GM19452 (cell line): ENCODE data around the gene SHB.

ENCODE experiments used
- ATAC-seq: cut with Tn5 transposase; IDR thresholded peaks from one replicate; pipeline ENCODE4 v1.9.1; 2021; ENCODE audit not compliant: unreplicated experiment

The SHB gene

GRCh38 chr9:38043931-38044623, 24.9 kb downstream of the SHB start:
- no peak for ATAC-seq

- ATAC-seq = no peak
Observed at GRCh38 chr9:38042626-38043357, 26.2 kb downstream of the SHB start.

GRCh38 chr9:38041564-38042243, 27.3 kb downstream of the SHB start:
- no peak for ATAC-seq

DNA sequence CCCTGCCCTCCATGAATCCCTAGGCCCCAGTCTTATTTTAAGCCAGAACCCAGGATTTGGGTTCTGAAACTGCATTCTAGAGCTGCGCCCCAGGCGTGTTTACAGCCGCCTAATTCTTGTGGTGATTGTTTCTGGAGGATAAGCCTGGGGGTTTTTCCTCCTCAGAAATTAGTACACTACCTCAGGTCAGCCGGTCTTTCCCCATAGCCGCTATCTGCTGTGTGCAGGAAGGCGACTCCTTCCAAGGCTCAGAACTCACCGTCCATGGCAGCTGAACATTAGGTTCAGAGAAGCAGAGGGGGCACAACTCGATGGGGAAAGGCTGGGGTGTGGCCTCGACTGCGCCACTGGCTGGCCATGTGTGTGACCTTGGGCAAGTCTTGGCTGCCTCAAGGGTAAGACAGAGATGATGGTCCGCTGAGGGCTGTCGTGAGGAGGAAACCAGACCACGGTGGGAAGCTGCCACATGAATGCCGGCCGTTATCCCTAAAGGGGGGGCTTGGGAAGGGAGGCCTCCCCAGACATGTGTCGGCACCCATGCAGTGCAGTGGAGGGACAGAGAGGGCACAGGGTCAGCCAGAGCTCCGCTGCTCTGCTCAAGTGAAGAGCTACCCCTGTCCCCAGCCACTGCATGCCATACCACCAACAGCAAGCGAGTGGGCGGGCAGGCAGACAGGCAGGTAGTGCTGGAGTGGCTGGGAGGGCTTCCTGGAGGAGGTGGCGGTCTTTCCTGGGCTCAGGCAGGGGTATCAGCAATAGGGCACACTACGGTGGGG, 28.9 kb downstream of the SHB start:
- no peak for ATAC-seq

GRCh38 chr9:38039090-38039906, 29.7 kb downstream of the SHB start:
- ATAC-seq = no peak

DNA sequence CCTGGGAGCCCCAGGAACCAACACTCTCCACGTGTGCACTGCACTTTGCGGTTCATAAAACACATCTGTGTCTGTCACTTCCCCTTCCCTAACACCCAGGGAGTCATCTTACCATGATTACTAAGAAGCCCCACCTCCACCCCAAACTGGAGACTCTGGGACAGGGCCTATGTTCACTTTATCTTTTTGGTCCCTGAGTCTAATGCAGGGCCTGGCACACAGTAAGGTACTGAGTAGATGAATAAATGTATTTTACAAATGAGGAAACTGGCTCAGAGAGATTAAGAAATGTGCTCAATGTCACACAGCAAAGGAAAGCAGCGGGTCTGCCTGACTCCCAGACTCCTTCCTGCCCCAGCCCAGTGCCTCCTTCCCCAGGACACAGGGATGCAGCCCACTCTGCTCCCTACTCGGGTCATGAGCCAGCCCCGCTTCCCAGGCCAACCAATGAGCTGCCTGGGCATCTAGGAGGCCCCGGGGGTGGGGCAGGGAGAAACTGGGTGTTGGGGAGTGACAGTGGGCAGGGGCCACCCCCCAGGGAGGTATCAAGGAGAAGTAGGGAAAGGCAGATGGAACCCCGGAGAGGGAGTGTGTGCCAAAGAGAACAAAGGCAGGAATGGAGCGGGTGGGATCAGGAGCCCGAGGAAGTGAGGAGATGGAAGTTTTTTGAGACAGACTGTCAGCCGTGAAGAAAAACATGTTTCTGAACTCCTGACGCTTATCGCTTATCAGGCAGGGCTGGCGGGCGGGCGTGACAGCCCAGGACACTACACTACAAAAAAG, 30.5 kb downstream of the SHB start:
- ATAC-seq = no peak

- no peak for ATAC-seq
Observed at GRCh38 chr9:38037981-38038306, 31.1 kb downstream of the SHB start.

DNA sequence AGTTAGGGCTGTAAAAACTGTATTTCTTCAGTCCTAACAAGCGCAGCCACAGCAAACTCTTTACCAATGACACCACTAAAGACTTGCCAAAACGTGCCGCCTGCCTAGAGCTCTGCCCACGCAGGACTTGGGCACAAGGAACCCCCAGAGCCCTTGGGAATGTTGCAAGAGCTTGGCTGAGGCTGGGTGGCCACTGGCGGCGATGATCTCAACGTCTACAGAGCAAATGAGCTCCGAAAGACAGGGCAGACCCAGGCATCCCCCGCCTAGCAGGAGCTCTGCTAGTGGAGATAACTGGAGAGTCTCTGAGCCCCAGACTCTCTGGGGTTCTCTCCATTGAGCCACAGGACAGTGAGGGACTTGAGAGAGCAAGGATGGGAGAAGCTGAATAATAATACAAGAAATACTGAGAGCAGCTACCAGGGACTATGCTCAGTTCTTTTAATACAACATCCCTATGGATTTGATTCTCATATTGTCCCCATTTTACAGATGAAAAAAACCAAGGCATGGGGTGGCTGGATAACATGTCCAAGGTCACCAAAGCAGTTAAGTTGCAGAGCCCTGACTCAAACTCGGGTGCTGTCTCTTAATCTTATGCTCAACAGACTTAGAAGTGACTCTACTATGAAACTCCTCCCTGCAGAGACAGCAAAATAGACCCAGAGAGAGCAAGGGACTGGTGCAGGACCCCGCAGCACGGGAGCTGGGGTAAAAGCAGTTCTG, 32.5 kb downstream of the SHB start:
- no peak for ATAC-seq

GRCh38 chr9:38035873-38036272, 33.2 kb downstream of the SHB start:
- no peak for ATAC-seq

GRCh38 chr9:38033941-38034340, 35.1 kb downstream of the SHB start:
- no peak for ATAC-seq

- no peak for ATAC-seq
Observed at GRCh38 chr9:38032266-38033110, 36.5 kb downstream of the SHB start.

- ATAC-seq = no peak
Observed at GRCh38 chr9:38031594-38031993, 37.4 kb downstream of the SHB start.

GRCh38 chr9:38030658-38031057, 38.4 kb downstream of the SHB start:
- ATAC-seq = no peak

- ATAC-seq = no peak
Observed at GRCh38 chr9:38029915-38030638, 39.0 kb downstream of the SHB start.

DNA sequence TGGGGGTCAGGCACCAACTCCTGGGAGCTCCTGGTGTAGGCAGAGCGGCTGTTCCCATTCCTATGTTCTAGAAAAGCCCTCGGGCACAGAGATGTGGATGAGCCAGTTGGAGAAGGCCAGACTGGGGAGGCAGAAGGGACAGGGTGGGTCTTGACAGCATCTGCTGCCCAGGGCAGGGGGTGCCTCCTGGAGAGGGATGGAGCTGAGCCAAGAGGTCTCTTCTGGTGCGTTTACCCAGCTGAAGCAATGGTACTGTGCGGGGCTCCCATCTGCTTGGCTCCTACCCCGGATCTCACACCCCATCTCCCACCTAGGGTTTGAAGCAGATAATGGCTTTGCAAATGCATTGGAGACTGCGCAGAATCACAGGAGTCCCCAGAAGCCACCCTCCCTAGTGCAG, 41.3 kb downstream of the SHB start:
- ATAC-seq = no peak

DNA sequence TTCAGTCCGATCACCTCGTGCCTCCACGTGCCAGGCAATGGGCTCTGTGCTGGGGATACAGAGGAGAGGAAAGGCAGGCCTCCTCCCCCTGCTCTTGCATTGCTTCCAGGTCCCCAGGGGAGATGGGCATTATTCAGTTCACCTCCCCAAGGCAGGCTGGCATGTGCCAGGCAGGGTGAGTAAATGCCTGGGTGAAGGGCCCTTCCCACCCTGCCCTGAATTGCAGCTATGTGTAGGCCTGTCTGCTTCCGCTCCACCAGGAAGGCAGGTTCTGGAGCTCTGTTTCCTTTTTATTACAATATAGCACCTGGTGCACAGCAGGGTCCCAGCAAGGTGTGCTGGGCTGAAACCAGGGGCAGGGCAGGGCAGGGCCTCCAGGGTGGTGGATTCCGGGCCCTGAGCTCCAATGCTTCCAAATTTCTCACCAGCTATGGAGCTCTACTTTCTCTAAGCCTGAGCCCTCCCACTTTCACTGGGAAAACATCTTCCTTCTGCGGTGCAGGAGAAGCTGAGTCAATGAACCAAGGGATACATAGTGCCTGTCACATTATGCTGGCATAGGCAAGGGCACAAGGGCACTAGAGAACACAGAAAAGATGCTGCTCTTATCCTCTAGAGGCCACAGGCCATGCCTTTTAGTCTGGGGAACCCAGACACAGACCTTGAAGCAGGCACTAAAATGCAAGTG, 42.0 kb downstream of the SHB start:
- no peak for ATAC-seq
